GM19463 (cell line): ENCODE results near the gene SEMA5A.
"Not testable (repeated sequence)": the region's sequence is repeated elsewhere in the genome, so short reads cannot be mapped to it uniquely, and the experiment has no call there.

ENCODE experiments used
- ATAC-seq: cut with Tn5 transposase; IDR thresholded peaks from one replicate; pipeline ENCODE4 v1.9.1; 2021; ENCODE audit warnings: mild to moderate bottlenecking, moderate library complexity; ENCODE audit not compliant: unreplicated experiment

SEMA5A gene

GRCh38 chr5:9401786-9402472 lies 143.9 kb downstream of the SEMA5A start:
- no peak for ATAC-seq

GRCh38 chr5:9399783-9400182 lies 146.1 kb downstream of the SEMA5A start:
- not testable (repeated sequence) for ATAC-seq

- no peak for ATAC-seq
Observed at GRCh38 chr5:9399094-9399493, 146.8 kb downstream of the SEMA5A start.

- no peak for ATAC-seq
Observed at GRCh38 chr5:9398227-9398626, 147.6 kb downstream of the SEMA5A start.

- no peak for ATAC-seq
Observed at GRCh38 chr5:9396285-9396770, 149.5 kb downstream of the SEMA5A start.

GRCh38 chr5:9395706-9396105 lies 150.2 kb downstream of the SEMA5A start:
- ATAC-seq, result no peak

- ATAC-seq, result no peak
Observed at GRCh38 chr5:9394221-9394620, 151.7 kb downstream of the SEMA5A start.

GRCh38 chr5:9392625-9393024 lies 153.2 kb downstream of the SEMA5A start:
- no peak for ATAC-seq

- no peak for ATAC-seq
Observed at GRCh38 chr5:9391080-9391479, 154.8 kb downstream of the SEMA5A start.

GRCh38 chr5:9390113-9390512 lies 155.8 kb downstream of the SEMA5A start:
- no peak for ATAC-seq

GRCh38 chr5:9388941-9389674 lies 156.8 kb downstream of the SEMA5A start:
- no peak for ATAC-seq

GRCh38 chr5:9387879-9388278 lies 158.0 kb downstream of the SEMA5A start:
- ATAC-seq, result no peak

- ATAC-seq, result no peak
Observed at GRCh38 chr5:9386945-9387344, 158.9 kb downstream of the SEMA5A start.

GRCh38 chr5:9382522-9382921 lies 163.4 kb downstream of the SEMA5A start:
- no peak for ATAC-seq

GRCh38 chr5:9381464-9381863 lies 164.4 kb downstream of the SEMA5A start:
- peak; percentile 96 for ATAC-seq

- ATAC-seq, result no peak
Observed at GRCh38 chr5:9380109-9380508, 165.8 kb downstream of the SEMA5A start.

- no peak for ATAC-seq
Observed at GRCh38 chr5:9376363-9377117, 169.3 kb downstream of the SEMA5A start.

- no peak for ATAC-seq
Observed at GRCh38 chr5:9375756-9376155, 170.1 kb downstream of the SEMA5A start.

- ATAC-seq, result no peak
Observed at GRCh38 chr5:9374025-9374424, 171.8 kb downstream of the SEMA5A start.

- no peak for ATAC-seq
Observed at GRCh38 chr5:9373571-9373970, 172.3 kb downstream of the SEMA5A start.

GRCh38 chr5:9370256-9370655 lies 175.6 kb downstream of the SEMA5A start:
- no peak for ATAC-seq

GRCh38 chr5:9365512-9365911 lies 180.4 kb downstream of the SEMA5A start:
- no peak for ATAC-seq
